MM.1S (cell line): ENCODE data around the gene FABP7.

Experiments used
- CTCF ChIP-seq: fragments of 300-600 bp; sonication (generic); IDR thresholded peaks from 2 replicates; pipeline ENCODE4 v1.5.1; 2016; ENCODE audit warnings: antibody characterized with exemption, low read length, mixed read lengths
- EZH2 ChIP-seq: fragments of 300-600 bp; sonication (generic); optimal IDR thresholded peaks from 2 replicates; pipeline ENCODE3; 2017; ENCODE audit warnings: low read depth, mild to moderate bottlenecking, antibody characterized with exemption, low read length, mixed read lengths

- no peak for TF ChIP-seq CTCF
- TF ChIP-seq EZH2, result no peak
Observed at GRCh38 chr6:122817358-122817757, 37.8 kb downstream of the FABP7 start.
